Measurements from ENCODE around the gene CCDC149.

Gene CCDC149

GRCh38 chr4:24805566-24805965 is 107.3 kb downstream of the CCDC149 start:
- TF ChIP-seq POU2F2 (IDR thresholded peaks at IDR 0.05; ENCODE audit: low read depth, low read length) (no peak), PAX5 (IDR thresholded peaks at IDR 0.05; ENCODE audit: insufficient read depth, low read length, severe bottlenecking) (no peak), POLR2AphosphoS5 (IDR thresholded peaks at IDR 0.05; ENCODE audit: low read depth, low read length) (no peak), SPI1 (IDR thresholded peaks at IDR 0.05; ENCODE audit: low read depth, low read length) (no peak), POLR2A (IDR thresholded peaks at IDR 0.05; ENCODE audit: low read depth, low read length) (no peak), TAF1 (IDR thresholded peaks at IDR 0.05; ENCODE audit: low read depth, low read length) (no peak)
- FAIRE-seq: no peak
- DNase-seq (ENCODE audit: insufficient read length, low spot score): no peak

GRCh38 chr4:24805067-24805466 is 107.8 kb downstream of the CCDC149 start:
- TF ChIP-seq TAF1 (IDR thresholded peaks at IDR 0.05; ENCODE audit: low read depth, low read length) (no peak), PAX5 (IDR thresholded peaks at IDR 0.05; ENCODE audit: insufficient read depth, low read length, severe bottlenecking) (no peak), POU2F2 (IDR thresholded peaks at IDR 0.05; ENCODE audit: low read depth, low read length) (no peak), POLR2A (IDR thresholded peaks at IDR 0.05; ENCODE audit: low read depth, low read length) (no peak), SPI1 (IDR thresholded peaks at IDR 0.05; ENCODE audit: low read depth, low read length) (no peak), POLR2AphosphoS5 (IDR thresholded peaks at IDR 0.05; ENCODE audit: low read depth, low read length) (no peak)
- FAIRE-seq: no peak
- no peak for DNase-seq (ENCODE audit: insufficient read length, low spot score)

DNA sequence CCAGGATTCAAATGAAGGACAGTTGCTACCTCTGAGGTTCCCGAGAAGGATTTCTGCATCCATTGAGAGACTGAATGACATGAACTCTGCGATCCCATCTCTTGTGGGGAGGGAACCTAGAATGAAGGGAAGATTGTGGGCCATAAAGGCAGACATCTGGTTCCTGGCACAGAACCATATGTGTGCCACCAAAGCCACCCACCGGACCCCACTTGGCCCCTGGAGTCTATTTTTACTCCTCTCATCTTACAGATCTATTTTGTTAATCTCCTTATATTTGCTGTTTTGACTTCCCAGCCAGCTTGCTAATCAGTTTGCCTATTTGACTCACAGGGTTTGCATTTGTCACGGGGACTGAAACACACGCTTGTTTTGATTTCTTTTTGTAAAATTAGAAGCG is 110.2 kb downstream of the CCDC149 start:
- DNase-seq (ENCODE audit: insufficient read length, low spot score) (no peak), FAIRE-seq (no peak)
- TF ChIP-seq POLR2A (IDR thresholded peaks at IDR 0.05; ENCODE audit: low read depth, low read length) (no peak), SPI1 (IDR thresholded peaks at IDR 0.05; ENCODE audit: low read depth, low read length) (no peak), POLR2AphosphoS5 (IDR thresholded peaks at IDR 0.05; ENCODE audit: low read depth, low read length) (no peak), POU2F2 (IDR thresholded peaks at IDR 0.05; ENCODE audit: low read depth, low read length) (no peak), TAF1 (IDR thresholded peaks at IDR 0.05; ENCODE audit: low read depth, low read length) (no peak), PAX5 (IDR thresholded peaks at IDR 0.05; ENCODE audit: insufficient read depth, low read length, severe bottlenecking) (no peak)

GRCh38 chr4:24801136-24801855 is 111.5 kb downstream of the CCDC149 start:
- TF ChIP-seq SPI1 (IDR thresholded peaks at IDR 0.05; ENCODE audit: low read depth, low read length): no peak
- no peak for TF ChIP-seq TAF1 (IDR thresholded peaks at IDR 0.05; ENCODE audit: low read depth, low read length)
- TF ChIP-seq POLR2AphosphoS5 (IDR thresholded peaks at IDR 0.05; ENCODE audit: low read depth, low read length): no peak
- no peak for TF ChIP-seq POU2F2 (IDR thresholded peaks at IDR 0.05; ENCODE audit: low read depth, low read length)
- no peak for TF ChIP-seq PAX5 (IDR thresholded peaks at IDR 0.05; ENCODE audit: insufficient read depth, low read length, severe bottlenecking)
- FAIRE-seq (no peak), DNase-seq (ENCODE audit: insufficient read length, low spot score) (no peak)

GRCh38 chr4:24800325-24800895 is 112.4 kb downstream of the CCDC149 start:
- TF ChIP-seq POU2F2 (IDR thresholded peaks at IDR 0.05; ENCODE audit: low read depth, low read length) (no peak), POLR2A (IDR thresholded peaks at IDR 0.05; ENCODE audit: low read depth, low read length) (no peak), PAX5 (IDR thresholded peaks at IDR 0.05; ENCODE audit: insufficient read depth, low read length, severe bottlenecking) (no peak), SPI1 (IDR thresholded peaks at IDR 0.05; ENCODE audit: low read depth, low read length) (no peak), POLR2AphosphoS5 (IDR thresholded peaks at IDR 0.05; ENCODE audit: low read depth, low read length) (no peak), TAF1 (IDR thresholded peaks at IDR 0.05; ENCODE audit: low read depth, low read length) (no peak)
- DNase-seq (ENCODE audit: insufficient read length, low spot score) (no peak), FAIRE-seq (no peak)

DNA sequence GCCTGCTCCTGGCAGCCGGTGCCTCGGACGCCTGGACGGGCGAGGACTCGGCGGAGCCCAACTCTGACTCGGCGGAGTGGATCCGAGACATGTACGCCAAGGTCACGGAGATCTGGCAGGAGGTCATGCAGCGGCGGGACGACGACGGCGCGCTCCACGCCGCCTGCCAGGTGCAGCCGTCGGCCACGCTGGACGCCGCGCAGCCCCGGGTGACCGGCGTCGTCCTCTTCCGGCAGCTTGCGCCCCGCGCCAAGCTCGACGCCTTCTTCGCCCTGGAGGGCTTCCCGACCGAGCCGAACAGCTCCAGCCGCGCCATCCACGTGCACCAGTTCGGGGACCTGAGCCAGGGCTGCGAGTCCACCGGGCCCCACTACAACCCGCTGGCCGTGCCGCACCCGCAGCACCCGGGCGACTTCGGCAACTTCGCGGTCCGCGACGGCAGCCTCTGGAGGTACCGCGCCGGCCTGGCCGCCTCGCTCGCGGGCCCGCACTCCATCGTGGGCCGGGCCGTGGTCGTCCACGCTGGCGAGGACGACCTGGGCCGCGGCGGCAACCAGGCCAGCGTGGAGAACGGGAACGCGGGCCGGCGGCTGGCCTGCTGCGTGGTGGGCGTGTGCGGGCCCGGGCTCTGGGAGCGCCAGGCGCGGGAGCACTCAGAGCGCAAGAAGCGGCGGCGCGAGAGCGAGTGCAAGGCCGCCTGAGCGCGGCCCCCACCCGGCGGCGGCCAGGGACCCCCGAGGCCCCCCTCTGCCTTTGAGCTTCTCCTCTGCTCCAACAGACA is 113.1 kb downstream of the CCDC149 start:
- no peak for DNase-seq (ENCODE audit: insufficient read length, low spot score)
- no peak for FAIRE-seq
- TF ChIP-seq TAF1 (IDR thresholded peaks at IDR 0.05; ENCODE audit: low read depth, low read length) (no peak), PAX5 (IDR thresholded peaks at IDR 0.05; ENCODE audit: insufficient read depth, low read length, severe bottlenecking) (no peak), POLR2A (IDR thresholded peaks at IDR 0.05; ENCODE audit: low read depth, low read length) (no peak), POU2F2 (IDR thresholded peaks at IDR 0.05; ENCODE audit: low read depth, low read length) (no peak), POLR2AphosphoS5 (IDR thresholded peaks at IDR 0.05; ENCODE audit: low read depth, low read length) (no peak), SPI1 (IDR thresholded peaks at IDR 0.05; ENCODE audit: low read depth, low read length) (no peak)

DNA sequence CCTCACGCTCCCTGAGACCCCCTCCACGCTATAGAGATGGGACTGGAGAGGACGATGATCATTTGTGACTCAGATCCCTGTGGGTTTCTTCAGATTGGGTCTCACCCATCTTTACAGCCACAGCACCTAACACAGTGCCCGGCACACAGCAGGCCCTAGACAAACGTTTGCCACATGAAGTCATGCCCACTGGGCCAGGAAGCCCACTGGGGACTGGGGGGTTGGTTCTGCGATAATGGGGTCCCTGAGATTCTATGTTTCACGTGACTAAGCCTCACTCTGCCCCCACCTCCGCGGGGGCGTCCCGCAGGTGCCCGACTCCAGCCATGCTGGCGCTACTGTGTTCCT is 113.7 kb downstream of the CCDC149 start:
- FAIRE-seq: no peak
- no peak for DNase-seq (ENCODE audit: insufficient read length, low spot score)
- TF ChIP-seq SPI1 (IDR thresholded peaks at IDR 0.05; ENCODE audit: low read depth, low read length) (no peak), POLR2AphosphoS5 (IDR thresholded peaks at IDR 0.05; ENCODE audit: low read depth, low read length) (no peak), POU2F2 (IDR thresholded peaks at IDR 0.05; ENCODE audit: low read depth, low read length) (no peak), POLR2A (IDR thresholded peaks at IDR 0.05; ENCODE audit: low read depth, low read length) (no peak), TAF1 (IDR thresholded peaks at IDR 0.05; ENCODE audit: low read depth, low read length) (no peak), PAX5 (IDR thresholded peaks at IDR 0.05; ENCODE audit: insufficient read depth, low read length, severe bottlenecking) (no peak)

DNA sequence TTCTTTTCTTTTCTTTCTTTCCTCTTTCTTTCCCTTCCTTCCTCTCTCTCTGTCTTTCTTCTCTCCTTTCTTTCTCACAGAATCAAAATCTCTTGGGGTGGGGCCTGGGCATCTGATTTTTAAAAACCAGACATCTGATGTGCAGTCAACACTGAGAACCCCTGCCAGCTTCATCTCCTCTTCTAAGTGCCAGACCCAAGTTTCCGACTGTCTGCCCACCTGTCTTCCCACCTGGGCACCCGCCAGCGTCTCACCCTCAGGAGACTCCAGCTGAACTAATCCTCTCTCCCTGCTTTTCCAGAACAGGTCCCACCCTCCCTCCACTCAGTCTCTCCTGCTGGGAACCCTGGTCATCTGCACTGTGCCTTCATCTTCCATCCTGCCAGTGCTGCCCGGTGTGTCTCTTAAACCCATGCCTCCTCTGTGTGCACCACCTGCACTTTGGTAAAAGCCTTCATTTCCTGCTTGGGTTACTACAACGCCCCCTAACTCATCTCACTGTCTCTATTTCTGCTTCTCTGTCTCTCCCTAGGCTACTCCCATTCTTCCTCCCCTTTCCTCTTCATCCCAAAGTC is 114.7 kb downstream of the CCDC149 start:
- DNase-seq (ENCODE audit: insufficient read length, low spot score): no peak
- no peak for TF ChIP-seq POLR2AphosphoS5 (IDR thresholded peaks at IDR 0.05; ENCODE audit: low read depth, low read length)
- FAIRE-seq: no peak

DNA sequence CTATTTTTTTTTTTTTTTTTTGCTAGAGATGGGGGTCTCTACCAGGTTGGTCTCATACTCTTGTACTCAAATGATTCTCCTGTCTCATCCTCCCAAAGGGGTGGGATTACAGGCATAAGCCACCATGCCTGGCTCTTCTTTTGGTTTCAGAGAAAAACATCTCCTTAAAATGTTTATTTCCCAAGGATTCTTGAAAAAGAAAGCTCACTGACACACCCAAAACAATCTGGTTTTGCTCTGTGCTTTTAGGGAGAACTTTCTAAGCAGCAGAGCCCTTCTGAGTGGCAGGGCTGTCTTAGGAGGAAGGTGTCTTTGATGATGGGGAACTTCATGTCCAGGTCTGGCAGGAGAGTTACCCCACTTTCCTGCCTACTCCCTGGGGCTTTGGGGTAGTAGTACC is 116.2 kb downstream of the CCDC149 start:
- no peak for DNase-seq (ENCODE audit: insufficient read length, low spot score)
- TF ChIP-seq POLR2AphosphoS5 (IDR thresholded peaks at IDR 0.05; ENCODE audit: low read depth, low read length) (no peak), TAF1 (IDR thresholded peaks at IDR 0.05; ENCODE audit: low read depth, low read length) (no peak), POLR2A (IDR thresholded peaks at IDR 0.05; ENCODE audit: low read depth, low read length) (no peak), POU2F2 (IDR thresholded peaks at IDR 0.05; ENCODE audit: low read depth, low read length) (no peak), SPI1 (IDR thresholded peaks at IDR 0.05; ENCODE audit: low read depth, low read length) (no peak), PAX5 (IDR thresholded peaks at IDR 0.05; ENCODE audit: insufficient read depth, low read length, severe bottlenecking) (no peak)
- FAIRE-seq: no peak

Measured in GM12891 (cell line).